HG02763 (cell line): ENCODE data around the gene MYO18B.

Experiments used
- ATAC-seq: cut with Tn5 transposase; IDR thresholded peaks from one replicate; pipeline ENCODE4 v1.9.1; 2021; ENCODE audit warnings: mild to moderate bottlenecking, moderate library complexity; ENCODE audit not compliant: unreplicated experiment

Gene MYO18B

GRCh38 chr22:25747245-25747944 is 5.4 kb downstream of the MYO18B start:
- no peak for ATAC-seq

DNA sequence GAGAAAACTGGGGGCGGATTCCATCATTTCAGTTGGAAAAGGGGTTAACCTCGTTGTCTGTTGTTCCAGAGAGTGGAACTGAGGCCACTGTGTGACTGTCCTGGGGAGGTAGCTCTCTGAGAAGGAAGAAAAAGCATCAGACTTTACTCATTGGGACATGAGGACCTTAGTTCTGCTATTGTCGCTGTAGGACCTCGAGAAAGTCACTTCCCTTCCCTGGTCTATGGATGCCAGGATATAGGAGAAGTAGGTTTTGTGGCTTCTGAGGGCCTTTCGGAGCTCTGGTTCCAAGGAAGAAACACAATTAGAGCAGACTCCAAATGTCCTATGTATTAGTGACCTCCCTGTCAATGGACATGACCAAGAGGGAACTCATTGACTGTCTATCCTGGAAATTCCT is 6.2 kb downstream of the MYO18B start:
- ATAC-seq, result no peak

DNA sequence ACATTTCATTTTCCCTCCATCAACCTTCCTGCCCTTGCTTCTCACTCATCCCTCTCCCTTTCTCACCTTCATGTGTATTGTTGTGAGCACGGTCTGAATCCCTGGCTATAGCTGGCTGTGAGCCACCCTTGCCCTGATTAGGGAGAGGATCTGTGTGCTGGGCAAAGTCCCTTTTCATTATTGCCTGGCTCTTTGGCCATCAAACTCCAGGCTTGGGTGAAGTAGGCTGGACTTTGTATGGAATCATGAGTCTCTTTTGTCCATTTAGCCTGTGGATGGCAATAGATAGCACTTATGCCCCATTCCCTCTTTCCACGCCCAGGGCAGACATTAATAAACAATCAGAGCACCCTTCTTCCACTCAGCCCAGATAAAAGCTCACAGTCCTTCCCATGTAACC is 6.7 kb downstream of the MYO18B start:
- no peak for ATAC-seq

- no peak for ATAC-seq
Observed at GRCh38 chr22:25749420-25750169, 7.6 kb downstream of the MYO18B start.

DNA sequence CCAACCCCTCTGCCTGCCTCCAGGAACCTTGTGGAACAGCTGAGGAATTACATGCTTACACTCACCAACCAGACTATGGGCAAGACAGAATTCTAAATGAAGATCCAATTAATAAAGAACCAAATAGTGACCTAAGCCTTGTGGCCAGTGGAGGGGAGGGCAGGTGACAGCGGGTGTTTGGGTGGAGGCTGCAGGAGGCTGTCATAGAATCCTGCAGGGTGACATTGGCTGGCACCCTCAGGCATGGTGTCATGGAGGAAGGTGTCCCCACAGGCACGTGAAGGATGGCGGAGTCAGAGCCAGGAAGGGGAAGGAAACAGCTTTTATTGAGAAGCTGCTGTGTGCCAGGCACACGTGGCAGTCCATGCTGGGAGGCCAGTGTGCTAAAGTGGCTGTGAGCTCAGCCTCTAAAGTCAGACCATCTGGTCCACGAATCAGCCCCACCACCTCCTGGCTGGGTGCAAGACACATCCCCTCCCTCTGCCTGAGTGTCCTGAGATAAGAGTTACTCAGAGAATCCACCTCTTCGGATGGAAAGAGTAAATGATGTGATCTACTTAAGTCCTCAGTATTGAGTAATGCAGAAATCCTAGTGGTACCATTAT is 8.7 kb downstream of the MYO18B start:
- no peak for ATAC-seq

DNA sequence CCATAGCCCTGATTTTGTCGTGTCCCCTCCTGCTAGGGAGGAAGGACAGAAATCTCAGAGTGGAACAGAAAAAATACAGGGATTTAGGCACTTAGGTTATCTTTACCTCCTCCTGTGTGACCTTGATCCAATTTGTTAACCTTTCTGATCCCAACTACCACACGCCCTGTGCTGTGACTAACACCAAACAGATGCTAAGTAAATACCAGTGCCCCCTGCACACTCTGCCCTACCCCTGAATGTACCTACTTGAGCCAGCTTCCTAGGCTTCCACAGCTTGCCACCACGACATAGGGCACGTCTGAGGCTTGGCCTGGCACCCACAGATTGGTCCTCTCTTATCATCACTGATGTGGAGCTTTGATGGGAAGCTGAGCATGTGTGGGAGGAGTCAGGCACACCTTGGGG is 9.2 kb downstream of the MYO18B start:
- no peak for ATAC-seq

GRCh38 chr22:25752615-25753214 is 10.7 kb downstream of the MYO18B start:
- ATAC-seq, result no peak

- ATAC-seq, result no peak
Observed at GRCh38 chr22:25753252-25753651, 11.3 kb downstream of the MYO18B start.

DNA sequence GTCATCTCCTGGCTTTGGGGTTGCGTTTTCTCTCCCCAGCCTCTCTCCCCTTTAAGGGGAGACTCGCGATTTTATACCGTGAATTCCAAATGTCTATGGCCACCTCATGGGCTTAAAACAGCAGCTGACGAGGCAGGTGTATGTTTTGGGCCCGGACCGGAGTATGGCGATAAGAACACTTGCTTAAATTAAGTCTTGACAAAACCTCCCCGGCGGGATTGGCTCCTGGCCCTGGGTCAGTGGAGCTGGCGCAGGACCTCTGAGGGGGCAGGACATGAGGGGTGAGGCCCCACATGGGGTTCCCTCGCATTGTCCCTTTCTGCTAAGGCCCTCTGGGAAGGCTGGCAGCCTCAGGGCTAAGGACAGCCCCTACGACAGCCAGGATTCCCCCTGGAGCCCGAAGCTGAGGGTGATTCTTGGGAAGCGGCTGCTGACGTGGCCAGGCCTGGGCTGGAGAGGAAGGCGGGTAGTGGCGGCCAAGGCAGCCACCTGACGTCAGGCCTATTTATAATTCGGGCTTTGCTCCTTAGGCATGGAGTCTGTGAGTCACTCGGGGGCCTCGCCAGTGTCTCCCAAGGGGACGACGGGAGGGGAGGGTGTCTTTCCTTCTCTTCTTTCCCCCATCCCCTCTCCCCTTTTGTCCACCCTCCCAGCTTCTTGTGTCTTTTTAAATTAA is 12.7 kb downstream of the MYO18B start:
- ATAC-seq, result no peak

- no peak for ATAC-seq
Observed at GRCh38 chr22:25757686-25758085, 15.7 kb downstream of the MYO18B start.

- no peak for ATAC-seq
Observed at GRCh38 chr22:25758316-25758715, 16.3 kb downstream of the MYO18B start.

DNA sequence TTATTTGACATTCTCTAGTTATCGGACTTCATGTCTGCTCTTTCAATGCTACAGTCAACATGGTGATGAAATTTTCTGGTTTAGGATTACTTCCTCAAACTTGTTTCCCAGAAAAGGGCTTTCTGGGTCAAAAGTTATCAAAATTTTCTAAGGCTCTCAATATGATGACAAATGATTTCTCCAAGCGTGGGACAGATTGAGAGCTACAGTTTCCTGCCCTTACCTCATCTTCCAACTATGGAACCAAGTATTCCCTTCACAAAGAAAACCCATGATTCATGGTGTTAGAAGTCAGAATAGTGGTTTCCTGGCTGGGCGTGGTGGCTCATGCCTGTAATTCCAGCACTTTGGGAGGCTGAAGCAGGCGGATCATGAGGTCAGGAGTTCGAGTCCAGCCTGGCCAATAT is 17.8 kb downstream of the MYO18B start:
- ATAC-seq, result no peak

GRCh38 chr22:25760294-25760693 is 18.3 kb downstream of the MYO18B start:
- ATAC-seq, result no peak

GRCh38 chr22:25760848-25761595 is 19.0 kb downstream of the MYO18B start:
- no peak for ATAC-seq

DNA sequence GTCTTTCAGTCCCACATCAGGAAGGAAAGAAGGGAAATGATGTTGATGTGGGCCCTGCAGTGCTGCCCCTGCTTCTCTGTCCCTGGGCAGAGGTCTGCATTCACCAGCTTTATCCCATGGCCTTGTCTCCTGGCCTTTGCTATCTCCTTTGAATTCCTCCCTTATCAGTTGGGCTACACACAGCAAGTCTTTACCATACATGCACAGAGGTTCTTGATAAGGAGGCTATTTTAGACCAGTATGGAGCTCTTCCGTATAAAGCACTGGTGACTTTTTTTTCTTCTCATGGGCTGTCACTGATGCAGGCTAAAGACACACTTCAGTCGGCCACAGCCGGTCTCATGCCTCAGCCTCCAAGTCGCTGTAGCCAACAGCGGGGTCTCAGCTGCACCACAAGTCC is 20.2 kb downstream of the MYO18B start:
- ATAC-seq, result no peak

DNA sequence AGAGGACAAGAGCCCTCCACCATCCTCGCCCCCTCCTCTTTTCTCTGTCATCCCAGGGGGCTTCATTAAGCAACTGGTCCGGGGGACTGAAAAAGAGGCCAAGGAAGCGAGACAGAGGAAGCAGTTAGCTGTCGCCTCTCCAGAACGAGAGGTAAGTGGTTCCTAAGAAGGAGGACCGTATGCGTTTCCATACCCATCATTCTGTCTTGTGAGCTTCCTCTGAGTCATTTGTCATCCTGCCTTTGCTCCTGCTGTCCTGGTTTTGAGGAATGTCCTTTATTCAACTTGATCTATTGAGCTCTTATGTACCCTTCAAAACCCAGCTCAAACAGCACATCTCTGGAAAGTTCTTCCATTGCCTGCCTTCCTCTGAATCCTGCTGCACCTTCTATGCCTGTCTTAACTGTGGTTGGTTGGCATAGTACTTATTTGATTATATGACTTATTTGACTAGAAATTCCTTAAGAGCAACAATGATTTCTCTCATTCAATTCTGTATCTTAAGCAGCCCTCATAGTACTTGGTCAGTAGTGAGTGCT is 21.3 kb downstream of the MYO18B start:
- no peak for ATAC-seq

GRCh38 chr22:25764270-25765015 is 22.5 kb downstream of the MYO18B start:
- no peak for ATAC-seq

GRCh38 chr22:25765016-25765367 is 23.0 kb downstream of the MYO18B start:
- no peak for ATAC-seq

GRCh38 chr22:25765801-25766200 is 23.8 kb downstream of the MYO18B start:
- no peak for ATAC-seq

DNA sequence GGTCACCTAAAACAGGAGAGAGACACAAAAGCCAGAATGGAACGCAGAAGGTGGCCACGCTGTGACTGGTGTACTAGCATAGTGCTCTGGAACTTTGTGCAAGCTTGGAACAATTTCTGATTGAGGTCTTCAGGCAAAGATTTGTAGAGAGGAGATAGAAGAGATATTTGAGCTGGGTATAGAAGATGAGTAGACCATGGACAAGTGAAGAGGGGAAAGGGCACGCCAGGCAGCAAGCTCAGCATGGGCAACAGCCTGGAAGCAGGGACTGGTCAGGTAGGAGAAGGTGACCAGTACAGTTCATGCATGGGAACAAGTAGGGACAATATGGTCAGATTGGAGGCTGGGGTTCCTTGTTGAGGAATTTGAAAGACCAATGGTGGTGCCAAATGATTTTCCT is 24.4 kb downstream of the MYO18B start:
- ATAC-seq, result no peak
